Breast epithelium (tissue), 3 donors: ENCODE measurements around the gene ESAM.

Experiments
- POLR2A ChIP-seq: fragments of 450-650 bp; IDR thresholded peaks from one replicate; pipeline ENCODE4 v1.6.1; 2016; ENCODE audit warnings: antibody characterized with exemption, mild to moderate bottlenecking, moderate library complexity
- POLR2AphosphoS5 ChIP-seq, 3 donors: sonication (generic); formaldehyde crosslinking; IDR thresholded peaks; one replicate each; pipeline ENCODE4 v1.6.1; 2017; ENCODE audit warnings: antibody characterized with exemption in 3 of 3

GRCh38 chr11:124804884-124805283 lies 42.8 kb upstream of the ESAM start:
- TF ChIP-seq POLR2AphosphoS5 (IDR thresholded peaks at IDR 0.05) (no peak), POLR2A (no peak)
